IPS-NIHi11 (cell line): ENCODE data around the gene SCD.

ENCODE experiments used
- DNase-seq: peaks from one replicate; pipeline ENCODE4 v3.0.0; 2012; ENCODE audit warnings: mixed read lengths, low spot score

SCD gene

DNA sequence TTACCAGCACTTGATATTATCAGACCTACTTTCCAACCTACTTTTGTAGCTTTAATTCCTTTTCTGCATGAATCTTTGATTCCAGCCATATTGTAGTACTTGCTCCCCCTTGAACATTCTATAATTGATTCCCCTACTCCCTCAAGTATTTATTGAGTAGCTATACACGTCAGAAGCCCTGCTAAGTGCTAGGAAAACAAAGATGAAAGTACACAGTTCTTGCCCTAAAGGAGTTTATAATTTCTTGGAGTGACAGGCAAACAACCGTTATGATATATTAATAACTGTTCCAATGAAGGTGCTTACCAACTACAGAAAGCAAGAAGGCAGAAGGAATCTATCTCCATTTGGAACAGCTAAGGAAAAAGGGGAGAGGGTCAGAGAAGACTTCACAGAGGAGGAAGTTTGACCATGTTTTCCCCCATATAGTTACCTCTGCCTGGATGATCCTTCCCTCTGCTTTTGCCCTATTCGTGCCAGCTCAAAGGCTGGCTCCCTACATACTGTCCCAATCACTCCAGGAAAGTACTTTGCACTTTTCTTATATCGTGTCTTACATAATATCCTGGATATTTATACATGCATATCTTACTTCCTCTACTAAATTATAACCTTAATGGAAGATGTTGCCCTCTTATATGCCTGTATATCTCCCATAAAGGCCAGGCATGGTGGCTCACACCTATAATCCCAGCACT is 54.7 kb downstream of the SCD start:
- no peak for DNase-seq

DNA sequence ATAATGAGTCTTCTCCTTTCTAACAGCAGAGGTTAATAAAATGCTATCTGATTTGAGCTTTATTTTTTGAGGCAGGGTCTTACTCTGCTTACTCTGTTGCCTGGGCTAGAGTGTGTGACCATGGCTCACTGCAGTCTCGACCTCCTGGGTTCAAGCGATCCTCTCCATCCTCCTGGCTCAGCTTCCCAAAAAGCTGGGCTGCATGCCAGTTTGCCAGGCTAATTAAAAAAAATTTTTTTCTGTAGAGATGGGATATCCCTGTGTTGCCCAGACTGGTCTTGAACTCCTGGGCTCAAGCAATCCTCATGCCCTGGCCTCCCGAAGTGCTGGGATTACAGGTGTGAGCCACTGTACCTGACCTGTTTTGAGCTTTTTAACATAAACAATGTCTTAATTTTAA is 56.7 kb downstream of the SCD start:
- no peak for DNase-seq

DNA sequence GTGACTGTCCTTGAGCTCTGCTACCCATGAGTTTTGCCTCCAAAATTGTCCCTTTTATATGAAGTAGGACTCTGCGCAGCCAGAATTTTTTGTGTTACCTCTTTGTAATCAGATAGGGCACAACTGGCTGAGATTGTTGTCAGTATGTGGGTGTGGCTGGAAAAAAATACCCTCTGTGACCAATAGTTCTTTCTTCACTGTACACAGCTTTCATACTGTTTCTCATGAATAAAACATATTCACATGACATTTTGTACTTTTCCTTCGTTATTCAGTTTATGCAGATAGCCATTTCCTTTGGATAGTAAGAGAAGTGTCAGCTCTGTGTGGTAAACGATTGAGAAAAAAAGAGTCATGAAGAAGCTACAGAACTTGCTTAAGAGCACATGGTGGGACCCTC is 66.1 kb downstream of the SCD start:
- DNase-seq: no peak
